ENCODE data around the gene GJB6.

GJB6 gene

GRCh38 chr13:20227730-20228129 is 4.4 kb downstream of the GJB6 start:
- no peak for FAIRE-seq
- no peak for DNase-seq (ENCODE audit: low spot score)

GRCh38 chr13:20227288-20227687 is 4.8 kb downstream of the GJB6 start:
- DNase-seq (ENCODE audit: low spot score) (no peak), FAIRE-seq (no peak)

- FAIRE-seq: no peak
- no peak for DNase-seq (ENCODE audit: low spot score)
These were observed 9.6 kb downstream of the GJB6 start for GRCh38 chr13:20222553-20222952.

- FAIRE-seq (no peak), DNase-seq (ENCODE audit: low spot score) (no peak)
These were observed 10.3 kb downstream of the GJB6 start for GRCh38 chr13:20221772-20222171.

- DNase-seq (ENCODE audit: low spot score) (no peak), FAIRE-seq (no peak)
These were observed 12.5 kb downstream of the GJB6 start for GRCh38 chr13:20219577-20219976.

- no peak for DNase-seq (ENCODE audit: low spot score)
- FAIRE-seq: no peak
These were observed 15.0 kb downstream of the GJB6 start for GRCh38 chr13:20217168-20217567.

GRCh38 chr13:20209948-20210347 is 22.2 kb downstream of the GJB6 start:
- no peak for DNase-seq (ENCODE audit: low spot score)
- no peak for FAIRE-seq

- FAIRE-seq: no peak
- no peak for DNase-seq (ENCODE audit: low spot score)
These were observed 25.4 kb downstream of the GJB6 start for GRCh38 chr13:20206698-20207235.

- FAIRE-seq (no peak), DNase-seq (ENCODE audit: low spot score) (no peak)
These were observed 25.9 kb downstream of the GJB6 start for GRCh38 chr13:20206065-20206697.

GRCh38 chr13:20198781-20199180 is 33.3 kb downstream of the GJB6 start:
- FAIRE-seq (no peak), DNase-seq (ENCODE audit: low spot score) (no peak)

- DNase-seq (ENCODE audit: low spot score) (peak; percentile 45), FAIRE-seq (no peak)
These were observed 34.7 kb downstream of the GJB6 start for GRCh38 chr13:20197361-20197834.

GRCh38 chr13:20195801-20196200 is 36.3 kb downstream of the GJB6 start:
- no peak for DNase-seq (ENCODE audit: low spot score)
- no peak for FAIRE-seq

GRCh38 chr13:20193907-20194631 is 38.0 kb downstream of the GJB6 start:
- FAIRE-seq: no peak

GRCh38 chr13:20193162-20193906 is 38.8 kb downstream of the GJB6 start:
- DNase-seq (ENCODE audit: low spot score): no peak
- no peak for FAIRE-seq

More at GRCh38 chr13:20193907-20194631, 38.0 kb downstream of the GJB6 start:
- DNase-seq (ENCODE audit: low spot score): no peak

- no peak for DNase-seq (ENCODE audit: low spot score)
- no peak for FAIRE-seq
These were observed 39.3 kb downstream of the GJB6 start, which contains the start of gene GJB2 for GRCh38 chr13:20192836-20193161. TSS of gene GJB2 (minus strand) at chr13:20192938. CDS start at chr13:20189581, 3,357 bp downstream.

- FAIRE-seq (no peak), DNase-seq (ENCODE audit: low spot score) (no peak)
These were observed 39.8 kb downstream of the GJB6 start for GRCh38 chr13:20192158-20192835.

GRCh38 chr13:20191311-20192157 is 40.6 kb downstream of the GJB6 start:
- FAIRE-seq (no peak), DNase-seq (ENCODE audit: low spot score) (no peak)

- FAIRE-seq: no peak
- DNase-seq (ENCODE audit: low spot score): peak; percentile 55
These were observed 41.4 kb downstream of the GJB6 start for GRCh38 chr13:20190481-20191310.

GRCh38 chr13:20190076-20190475 is 42.0 kb downstream of the GJB6 start:
- FAIRE-seq: no peak
- no peak for DNase-seq (ENCODE audit: low spot score)

All from urothelium cell line (cell line).